H9 (cell line): ENCODE results near the gene TTC7B. TPM values are rescaled to one million over a fixed set of nuclear protein-coding genes. Genes with fewer than 3 reads are reported as not detected.
A peak's percentile ranks its signal among the peaks of the same experiment; 100 is the strongest.

Experiments used
- DNase-seq: peaks from one replicate; pipeline ENCODE4 v3.0.0-alpha.2; 2017
- H2AFZ ChIP-seq: one replicate; pipeline ENCODE4 v1.6.1; 2013; ENCODE audit warnings: mild to moderate bottlenecking, low read length, control low read depth, moderate library complexity
- H2AK5ac ChIP-seq: 2 replicates; pipeline ENCODE4 v1.6.1; 2013; ENCODE audit warnings: low read length, control low read depth, mixed read lengths; ENCODE audit not compliant: insufficient read length
- H2BK120ac ChIP-seq: one replicate; pipeline ENCODE4 v1.6.1; 2013; ENCODE audit warnings: low read depth, mild to moderate bottlenecking, low read length, control low read depth, inconsistent platforms; ENCODE audit not compliant: poor library complexity, severe bottlenecking
- H2BK12ac ChIP-seq: 2 replicates; pipeline ENCODE4 v1.6.1; 2013; ENCODE audit warnings: low read length, control low read depth, mixed read lengths, low read depth; ENCODE audit not compliant: insufficient read length
- H2BK15ac ChIP-seq: 2 replicates; pipeline ENCODE4 v1.6.1; 2013; ENCODE audit warnings: low read depth, low read length, control low read depth
- H2BK20ac ChIP-seq: one replicate; pipeline ENCODE4 v1.6.1; 2013; ENCODE audit warnings: low read depth, mild to moderate bottlenecking, low read length, control low read depth, inconsistent platforms; ENCODE audit not compliant: poor library complexity, severe bottlenecking
- H2BK5ac ChIP-seq: 2 replicates; pipeline ENCODE4 v1.6.1; 2013; ENCODE audit warnings: low read length, control low read depth, mixed read lengths; ENCODE audit not compliant: insufficient read length
- H3K14ac ChIP-seq: 2 replicates; pipeline ENCODE4 v1.6.1; 2013; ENCODE audit warnings: low read length, control low read depth; ENCODE audit not compliant: insufficient read depth
- H3K18ac ChIP-seq: 2 replicates; pipeline ENCODE4 v1.6.1; 2013; ENCODE audit warnings: low read depth, mild to moderate bottlenecking, mixed read lengths, low read length, control low read depth; ENCODE audit not compliant: insufficient read length
- H3K23ac ChIP-seq: 2 replicates; pipeline ENCODE4 v1.6.1; 2013; ENCODE audit warnings: low read length, control low read depth, mixed read lengths, low read depth; ENCODE audit not compliant: insufficient read length
- H3K23me2 ChIP-seq: 2 replicates; pipeline ENCODE4 v1.6.1; 2013; ENCODE audit warnings: low read depth, mild to moderate bottlenecking, mixed read lengths, low read length, control low read depth; ENCODE audit not compliant: insufficient read length, poor library complexity, severe bottlenecking
- H3K27ac ChIP-seq: 2 replicates; pipeline ENCODE4 v1.5.1; 2013; ENCODE audit warnings: low read length, control low read depth, mixed read lengths, low read depth; ENCODE audit not compliant: insufficient read length
- H3K27me3 ChIP-seq: 2 replicates; pipeline ENCODE4 v1.6.1; 2013; ENCODE audit warnings: low read length, control low read depth, inconsistent platforms; ENCODE audit not compliant: insufficient read depth
- H3K4ac ChIP-seq: 2 replicates; pipeline ENCODE4 v1.6.1; 2013; ENCODE audit warnings: low read depth, mild to moderate bottlenecking, control low read depth, inconsistent platforms, low read length, moderate library complexity
- H3K4me1 ChIP-seq: 2 replicates; pipeline ENCODE4 v1.6.1; 2013; ENCODE audit warnings: low read length, control low read depth, inconsistent platforms; ENCODE audit not compliant: insufficient read depth
- H3K4me2 ChIP-seq: 2 replicates; pipeline ENCODE4 v1.6.1; 2013; ENCODE audit warnings: low read length, control low read depth, mixed read lengths; ENCODE audit not compliant: insufficient read length, insufficient read depth
- H3K56ac ChIP-seq: 2 replicates; pipeline ENCODE4 v1.6.1; 2013; ENCODE audit warnings: low read depth, mild to moderate bottlenecking, mixed read lengths, low read length, control low read depth; ENCODE audit not compliant: insufficient read length
- H3K79me1 ChIP-seq: 2 replicates; pipeline ENCODE4 v1.6.1; 2013; ENCODE audit warnings: low read depth, mild to moderate bottlenecking, moderate library complexity, low read length, control low read depth, inconsistent platforms; ENCODE audit not compliant: insufficient read depth, poor library complexity, severe bottlenecking
- H3K79me2 ChIP-seq: 2 replicates; pipeline ENCODE4 v1.6.1; 2013; ENCODE audit warnings: low read length, control low read depth, inconsistent platforms; ENCODE audit not compliant: insufficient read depth
- H3K9ac ChIP-seq: 2 replicates; pipeline ENCODE4 v1.6.1; 2013; ENCODE audit warnings: low read length, control low read depth, mixed read lengths; ENCODE audit not compliant: insufficient read length; ENCODE audit errors: extremely low read depth
- H3K9me3 ChIP-seq: one replicate; pipeline ENCODE4 v1.6.1; 2013; ENCODE audit warnings: low read depth, low read length, inconsistent platforms; ENCODE audit not compliant: control insufficient read depth
- H3T11ph ChIP-seq: one replicate; pipeline ENCODE4 v1.6.1; 2013; ENCODE audit warnings: mild to moderate bottlenecking, low read length, control low read depth, inconsistent platforms
- H4K20me1 ChIP-seq: one replicate; pipeline ENCODE4 v1.6.1; 2013; ENCODE audit not compliant: control insufficient read depth, insufficient read length, insufficient read depth
- H4K5ac ChIP-seq: 2 replicates; pipeline ENCODE4 v1.6.1; 2013; ENCODE audit warnings: low read depth, mild to moderate bottlenecking, mixed read lengths, low read length, control low read depth; ENCODE audit not compliant: insufficient read length
- H4K8ac ChIP-seq: replicated peaks from 2 replicates; pipeline ENCODE4 v1.6.1; 2013; ENCODE audit warnings: low read length, control low read depth, mixed read lengths, low read depth; ENCODE audit not compliant: insufficient read length
- H4K91ac ChIP-seq: 2 replicates; pipeline ENCODE4 v1.6.1; 2013; ENCODE audit warnings: low read depth, mild to moderate bottlenecking, moderate library complexity, mixed read lengths, low read length, control low read depth; ENCODE audit not compliant: insufficient read length
- H3K27ac Mint-ChIP-seq, 3 experiments: 2 replicates in 2 of 3; 3 replicates in 1 of 3; pipeline ENCODE4 v1.8.0; 2020 to 2021; ENCODE audit warnings: mixed read lengths in 3 of 3, mild to moderate bottlenecking in 1 of 3, moderate library complexity in 1 of 3
- H3K27me3 Mint-ChIP-seq: 2 replicates; pipeline ENCODE4 v1.8.0; 2021; ENCODE audit warnings: low read depth, mild to moderate bottlenecking, moderate library complexity, mixed read lengths
- H3K36me3 Mint-ChIP-seq, 3 experiments: 2 replicates in 2 of 3; 3 replicates in 1 of 3; pipeline ENCODE4 v1.8.0; 2020 to 2021; ENCODE audit warnings: low read depth in 3 of 3, mixed read lengths in 3 of 3; ENCODE audit not compliant: insufficient read depth in 1 of 3
- H3K4me1 Mint-ChIP-seq, 2 experiments: 2 replicates each; pipeline ENCODE4 v1.8.0; 2020; ENCODE audit warnings: mixed read lengths in 2 of 2
- H3K4me3 Mint-ChIP-seq, 2 experiments: 2 replicates in 1 of 2; 3 replicates in 1 of 2; pipeline ENCODE4 v1.8.0; 2020 to 2021; ENCODE audit warnings: mild to moderate bottlenecking in 2 of 2, mixed read lengths in 2 of 2, moderate library complexity in 1 of 2
- H3K9me3 Mint-ChIP-seq, 2 experiments: 2 replicates in 1 of 2; 3 replicates in 1 of 2; pipeline ENCODE4 v1.8.0; 2020; ENCODE audit warnings: mild to moderate bottlenecking in 2 of 2, mixed read lengths in 2 of 2, moderate library complexity in 1 of 2
- CTCF ChIP-seq: fragments of 200-600 bp; sonication (generic); conservative IDR thresholded peaks from 3 replicates; pipeline ENCODE4 v1.8.0; 2021; ENCODE audit warnings: antibody characterized with exemption, mild to moderate bottlenecking
- WGBS: extraction: QIAGEN DNeasy Blood & Tissue Kit; methylation state at CpG from one replicate; pipeline ENCODE4 v1.1.7; 2013; ENCODE audit warnings: missing lambda C conversion rate, low lambda C conversion rate, mixed read lengths; ENCODE audit not compliant: insufficient read length; ENCODE audit errors: extremely low coverage; 5-methylcytosine and 5-hydroxymethylcytosine counted together
- total RNA-seq: library from RNA; stranded (reverse); gene quantifications from 2 replicates; pipeline ENCODE4 v1.2.1, GENCODE V29; 2021

The TTC7B gene
- total RNA-seq, 1 experiment from 2014 or later: 33.7 TPM

- Histone ChIP-seq H4K91ac (no peak overlapping the region), H3K9me3 (no peaks in the 10 kb centered on the region), H3K18ac (no peak overlapping the region), H3K9ac (no peak overlapping the region), H3K4me2 (no peak overlapping the region), H2AFZ (no peak overlapping the region), H3K79me1 (no peaks in the 10 kb centered on the region), H4K5ac (no peak overlapping the region), H3K56ac (no peak overlapping the region), H2BK20ac (no peak overlapping the region), H4K20me1 (no peaks in the 10 kb centered on the region), H3K27ac (no peak overlapping the region), H2AK5ac (no peak overlapping the region), H3K79me2 (no peaks in the 10 kb centered on the region), H3K4me1 (no peaks in the 10 kb centered on the region), H2BK120ac (no peak overlapping the region), H3K23me2 (no peaks in the 10 kb centered on the region), H2BK15ac (no peak overlapping the region), H3T11ph (no peak overlapping the region), H4K8ac (no peak overlapping the region), H2BK12ac (no peak overlapping the region), H3K27me3 (no peaks in the 10 kb centered on the region), H3K23ac (no peak overlapping the region), H2BK5ac (no peak overlapping the region), H3K14ac (no peak overlapping the region), H3K4ac (no peak overlapping the region)
- no peak for TF ChIP-seq CTCF
- H3K9me3 Mint-ChIP-seq: peaks cover 8 to 9% of the 10 kb centered on the region in 2 experiments
- peak; percentile 40 for DNase-seq
- H3K27ac Mint-ChIP-seq: no peak overlapping the region
- H3K27me3 Mint-ChIP-seq: peaks cover 12% of the 10 kb centered on the region
- H3K36me3 Mint-ChIP-seq: peaks cover 0 to 8% (median 0%) of the 10 kb centered on the region in 3 experiments; a peak in 3 of 7 replicates
- no CpG with 5 or more reads among the region's 11 CpGs for WGBS
- H3K4me3 Mint-ChIP-seq: no peak overlapping the region
- H3K4me1 Mint-ChIP-seq: peaks cover 4 to 13% of the 10 kb centered on the region in 2 experiments
Measured at GRCh38 chr14:90483571-90483974, 332.7 kb downstream of the TTC7B start.
